ENCODE results near the gene SH3GL2. TPM values are rescaled to one million over a fixed set of nuclear protein-coding genes. Genes with fewer than 3 reads are reported as not detected.

Gene SH3GL2
- total and polyA plus RNA-seq, 10 donors, result 0.02 TPM; not detected in 9

DNA sequence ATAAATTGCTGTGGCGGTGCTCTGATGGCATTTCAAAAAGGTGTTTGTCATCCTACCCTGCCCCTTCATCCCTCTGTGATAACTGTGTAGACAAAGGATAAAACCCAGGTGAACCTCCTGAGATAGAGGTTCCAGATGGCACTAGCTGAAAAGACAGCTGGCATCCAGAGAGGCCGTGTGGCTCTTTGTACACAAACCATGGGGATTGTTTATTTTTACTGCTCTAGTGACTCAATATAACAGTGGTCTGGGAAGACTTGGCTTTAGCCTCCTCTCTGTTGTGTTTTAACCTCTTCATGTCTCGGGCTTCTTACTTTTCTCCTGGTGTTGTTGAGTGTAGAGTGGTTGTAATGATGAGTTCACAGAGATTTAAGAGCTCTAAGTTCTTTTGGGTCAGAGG is 48.8 kb downstream of the SH3GL2 start:
- 55 to 75% (median 63%) methylated on average over 3 of the region's 3 CpGs for WGBS, 5 donors
- no peaks in the 10 kb centered on the region for H3K27me3 ChIP-seq (replicated peaks in 1 of 7)
- H3K36me3 ChIP-seq, result no peaks in the 10 kb centered on the region
- TF ChIP-seq POLR2AphosphoS5 (IDR thresholded peaks at IDR 0.05) (no peak), POLR2A (IDR thresholded peaks at IDR 0.05) (no peak)
- TF ChIP-seq, protein P1, sequence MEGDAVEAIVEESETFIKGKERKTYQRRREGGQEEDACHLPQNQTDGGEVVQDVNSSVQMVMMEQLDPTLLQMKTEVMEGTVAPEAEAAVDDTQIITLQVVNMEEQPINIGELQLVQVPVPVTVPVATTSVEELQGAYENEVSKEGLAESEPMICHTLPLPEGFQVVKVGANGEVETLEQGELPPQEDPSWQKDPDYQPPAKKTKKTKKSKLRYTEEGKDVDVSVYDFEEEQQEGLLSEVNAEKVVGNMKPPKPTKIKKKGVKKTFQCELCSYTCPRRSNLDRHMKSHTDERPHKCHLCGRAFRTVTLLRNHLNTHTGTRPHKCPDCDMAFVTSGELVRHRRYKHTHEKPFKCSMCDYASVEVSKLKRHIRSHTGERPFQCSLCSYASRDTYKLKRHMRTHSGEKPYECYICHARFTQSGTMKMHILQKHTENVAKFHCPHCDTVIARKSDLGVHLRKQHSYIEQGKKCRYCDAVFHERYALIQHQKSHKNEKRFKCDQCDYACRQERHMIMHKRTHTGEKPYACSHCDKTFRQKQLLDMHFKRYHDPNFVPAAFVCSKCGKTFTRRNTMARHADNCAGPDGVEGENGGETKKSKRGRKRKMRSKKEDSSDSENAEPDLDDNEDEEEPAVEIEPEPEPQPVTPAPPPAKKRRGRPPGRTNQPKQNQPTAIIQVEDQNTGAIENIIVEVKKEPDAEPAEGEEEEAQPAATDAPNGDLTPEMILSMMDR (IDR thresholded peaks at IDR 0.05 in 8 of 11, conservative IDR thresholded peaks at IDR 0.05 in 3 of 11), result no peak
- DNase-seq, result no peak
- H3K4me1 ChIP-seq, result no peaks in the 10 kb centered on the region
- intact Hi-C loops (cut with DNase I; ENCODE audit: low total_unique reads), result no loop called here
- H3K9me3 ChIP-seq, result no peaks in the 10 kb centered on the region
- H3K27ac ChIP-seq, result no peak overlapping the region
- no peak overlapping the region for H3K4me3 ChIP-seq

DNA sequence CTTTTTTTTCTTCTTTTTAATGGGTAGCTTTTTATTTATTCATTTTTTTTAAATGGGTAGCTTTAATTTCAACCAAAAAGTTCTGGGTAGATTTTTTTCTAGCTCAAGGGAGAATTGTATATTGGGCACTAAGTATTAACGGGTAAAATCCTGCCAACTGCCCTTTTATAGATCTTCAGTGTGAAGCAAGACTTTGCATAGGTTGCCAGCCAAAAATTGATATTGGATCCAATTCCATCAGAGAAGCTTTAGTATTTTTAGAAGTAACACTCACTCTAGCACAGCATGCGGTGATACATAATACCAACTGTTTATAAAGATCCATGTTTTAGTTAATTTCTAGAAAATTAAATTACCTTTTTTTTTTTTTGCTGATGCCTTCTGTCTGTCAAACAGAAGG is 49.8 kb downstream of the SH3GL2 start:
- Histone ChIP-seq H3K27ac (no peak overlapping the region), H3K4me1 (no peaks in the 10 kb centered on the region), H3K36me3 (no peaks in the 10 kb centered on the region), H3K27me3 (replicated peaks in 1 of 7) (no peaks in the 10 kb centered on the region), H3K4me3 (no peak overlapping the region), H3K9me3 (no peaks in the 10 kb centered on the region)
- whole genome bisulfite sequencing, 5 donors, result 87 to 99% (median 92%) methylated on average over 2 of the region's 2 CpGs
- intact Hi-C loops (cut with DNase I; ENCODE audit: low total_unique reads), result no loop called here
- TF ChIP-seq POLR2A (IDR thresholded peaks at IDR 0.05) (no peak), POLR2AphosphoS5 (IDR thresholded peaks at IDR 0.05) (no peak)
- TF ChIP-seq, protein P1 (IDR thresholded peaks at IDR 0.05 in 8 of 11, conservative IDR thresholded peaks at IDR 0.05 in 3 of 11), result no peak
- no peak for DNase-seq

DNA sequence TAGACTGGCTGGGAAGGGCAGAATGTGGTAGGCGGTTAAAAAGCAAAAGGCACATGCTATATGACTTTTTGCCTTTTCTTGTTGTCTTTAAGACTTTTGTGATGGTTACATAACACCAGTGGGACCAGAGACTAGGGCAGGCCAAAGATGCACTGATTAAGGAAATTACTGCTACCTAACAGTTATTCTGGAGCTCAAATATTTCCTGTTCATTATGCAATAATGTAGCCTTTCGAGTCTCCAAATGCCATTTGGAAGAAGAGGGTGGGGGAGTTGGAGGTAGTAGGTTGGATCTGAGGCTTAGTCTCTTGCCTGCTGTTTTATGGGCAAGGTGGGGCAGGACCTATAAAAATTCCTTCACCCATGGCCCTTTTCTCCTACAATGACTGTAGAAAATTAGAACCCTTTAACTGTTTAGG is 51.7 kb downstream of the SH3GL2 start:
- Histone ChIP-seq H3K9me3 (peaks cover 0 to 7% (median 0%) of the 10 kb centered on the region in 8 donors), H3K27ac (no peak overlapping the region), H3K27me3 (replicated peaks in 1 of 7) (no peaks in the 10 kb centered on the region), H3K36me3 (no peaks in the 10 kb centered on the region), H3K4me3 (no peak overlapping the region), H3K4me1 (no peaks in the 10 kb centered on the region)
- TF ChIP-seq, protein P1 (IDR thresholded peaks at IDR 0.05 in 8 of 11, conservative IDR thresholded peaks at IDR 0.05 in 3 of 11), result no peak
- TF ChIP-seq POLR2A (IDR thresholded peaks at IDR 0.05) (no peak), POLR2AphosphoS5 (IDR thresholded peaks at IDR 0.05) (no peak)
- WGBS, 5 donors, result 59 to 62% (median 61%) methylated on average over 2 of the region's 2 CpGs
- intact Hi-C loops (cut with DNase I; ENCODE audit: low total_unique reads), result no loop called here
- no peak for DNase-seq

DNA sequence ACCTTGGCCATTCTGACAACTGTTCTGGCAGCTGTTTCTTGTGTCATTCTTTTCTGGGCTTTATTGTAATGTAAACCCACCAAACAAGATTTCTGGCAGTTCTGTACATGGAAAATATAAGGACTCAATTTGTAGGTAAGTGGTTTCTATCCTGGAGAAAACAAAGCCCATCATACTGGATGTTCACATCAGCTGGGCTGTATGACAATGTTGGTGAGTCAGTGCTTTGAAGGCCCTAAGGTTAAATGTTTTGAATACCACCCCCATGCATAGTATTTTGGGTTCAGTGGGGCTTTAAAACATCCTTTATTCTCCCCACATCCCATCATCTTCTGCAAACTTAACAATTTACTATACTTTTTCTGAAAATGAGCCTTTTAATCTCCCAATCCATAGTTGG is 52.5 kb downstream of the SH3GL2 start:
- H3K27ac ChIP-seq, result no peak overlapping the region
- no peaks in the 10 kb centered on the region for H3K36me3 ChIP-seq
- TF ChIP-seq, protein P1 (IDR thresholded peaks at IDR 0.05 in 8 of 11, conservative IDR thresholded peaks at IDR 0.05 in 3 of 11), result no peak
- no peak for TF ChIP-seq POLR2A (IDR thresholded peaks at IDR 0.05)
- no peak for TF ChIP-seq POLR2AphosphoS5 (IDR thresholded peaks at IDR 0.05)
- DNase-seq, result no peak
- H3K9me3 ChIP-seq, result peaks cover 0 to 8% (median 0%) of the 10 kb centered on the region in 8 donors
- H3K27me3 ChIP-seq (replicated peaks in 1 of 7), result no peaks in the 10 kb centered on the region
- intact Hi-C loops (cut with DNase I; ENCODE audit: low total_unique reads), result no loop called here
- no peak overlapping the region for H3K4me3 ChIP-seq
- no peaks in the 10 kb centered on the region for H3K4me1 ChIP-seq
